Muscle layer of duodenum (tissue), 2 donors: ENCODE results near the gene LINGO3.

ENCODE experiments used
- H3K27ac ChIP-seq: one replicate; pipeline ENCODE4 v1.7.0; 2013; ENCODE audit warnings: mild to moderate bottlenecking, low read length
- H3K27me3 ChIP-seq: one replicate; pipeline ENCODE4 v1.7.0; 2013; ENCODE audit warnings: low read depth, mild to moderate bottlenecking, control low read depth, low read length
- H3K36me3 ChIP-seq, 2 donors: one replicate each; pipeline ENCODE4 v1.7.0; 2013; ENCODE audit warnings: low read length in 2 of 2, control low read depth in 1 of 2, mild to moderate bottlenecking in 1 of 2; ENCODE audit not compliant: insufficient read depth in 2 of 2, control insufficient read depth in 1 of 2
- H3K4me1 ChIP-seq, 2 donors: one replicate each; pipeline ENCODE4 v1.7.0; 2013; ENCODE audit warnings: low read length in 2 of 2, mild to moderate bottlenecking in 2 of 2, control low read depth in 1 of 2, moderate library complexity in 1 of 2; ENCODE audit not compliant: insufficient read depth in 2 of 2, control insufficient read depth in 1 of 2
- H3K4me3 ChIP-seq, 2 donors: one replicate each; pipeline ENCODE4 v1.7.0; 2013; ENCODE audit warnings: low read length in 2 of 2, low read depth in 1 of 2, mild to moderate bottlenecking in 1 of 2
- H3K9me3 ChIP-seq, 2 donors: one replicate each; pipeline ENCODE4 v1.7.0; 2013; ENCODE audit warnings: low read length in 2 of 2, control low read depth in 1 of 2, mild to moderate bottlenecking in 1 of 2; ENCODE audit not compliant: control insufficient read depth in 1 of 2
- donor health status: healthy.

LINGO3 gene

GRCh38 chr19:2274931-2275535 is 32.9 kb downstream of the LINGO3 start:
- Histone ChIP-seq H3K9me3 (no peaks in the 10 kb centered on the region), H3K27ac (no peak overlapping the region), H3K36me3 (peaks cover 0 to 24% of the 10 kb centered on the region in 2 donors), H3K4me1 (peaks cover 9 to 54% of the 10 kb centered on the region in 2 donors), H3K4me3 (no peak overlapping the region), H3K27me3 (no peaks in the 10 kb centered on the region)

- H3K27me3 ChIP-seq = no peaks in the 10 kb centered on the region
- H3K9me3 ChIP-seq = no peaks in the 10 kb centered on the region
- peaks cover 9 to 54% of the 10 kb centered on the region in 2 donors for H3K4me1 ChIP-seq
- H3K27ac ChIP-seq = peak overlapping the region; percentile 51
- peak overlapping the region in 1 of 2 donors; percentile 51 for H3K4me3 ChIP-seq
- H3K36me3 ChIP-seq = peaks cover 0 to 24% of the 10 kb centered on the region in 2 donors
Observed at GRCh38 chr19:2274185-2274711, 33.7 kb downstream of the LINGO3 start.

- peak overlapping the region; percentile 51 for H3K27ac ChIP-seq
- H3K27me3 ChIP-seq = no peaks in the 10 kb centered on the region
- H3K36me3 ChIP-seq = peaks cover 0 to 24% of the 10 kb centered on the region in 2 donors
- H3K4me3 ChIP-seq = peak overlapping the region in 1 of 2 donors; percentile 51
- H3K4me1 ChIP-seq = peaks cover 9 to 54% of the 10 kb centered on the region in 2 donors
- no peaks in the 10 kb centered on the region for H3K9me3 ChIP-seq
Observed at GRCh38 chr19:2273356-2274184, 34.4 kb downstream of the LINGO3 start.

GRCh38 chr19:2271234-2272103 is 36.5 kb downstream of the LINGO3 start:
- H3K27ac ChIP-seq = peak overlapping the region; percentile 87

GRCh38 chr19:2270423-2271233 is 37.3 kb downstream of the LINGO3 start:
- peaks cover 0 to 19% of the 10 kb centered on the region in 2 donors for H3K36me3 ChIP-seq
- H3K4me3 ChIP-seq = peak overlapping the region; percentile 76 to 99
- H3K27me3 ChIP-seq = no peaks in the 10 kb centered on the region
- peak overlapping the region; percentile 87 for H3K27ac ChIP-seq
- no peaks in the 10 kb centered on the region for H3K9me3 ChIP-seq
- peaks cover 9 to 52% of the 10 kb centered on the region in 2 donors for H3K4me1 ChIP-seq

More at GRCh38 chr19:2271234-2272103, 36.5 kb downstream of the LINGO3 start:
- peaks cover 0 to 24% of the 10 kb centered on the region in 2 donors for H3K36me3 ChIP-seq
- H3K9me3 ChIP-seq = no peaks in the 10 kb centered on the region
- peaks cover 9 to 58% of the 10 kb centered on the region in 2 donors for H3K4me1 ChIP-seq
- H3K4me3 ChIP-seq = peak overlapping the region; percentile 70 to 99
- H3K27me3 ChIP-seq = no peaks in the 10 kb centered on the region

GRCh38 chr19:2270157-2270422 is 37.9 kb downstream of the LINGO3 start:
- no peaks in the 10 kb centered on the region for H3K27me3 ChIP-seq
- H3K4me1 ChIP-seq = peaks cover 9 to 47% of the 10 kb centered on the region in 2 donors
- peak overlapping the region; percentile 76 to 99 for H3K4me3 ChIP-seq

GRCh38 chr19:2269244-2270156 is 38.5 kb downstream of the LINGO3 start:
- H3K4me3 ChIP-seq = peak overlapping the region; percentile 76 to 99
- no peaks in the 10 kb centered on the region for H3K9me3 ChIP-seq
- H3K36me3 ChIP-seq = peaks cover 0 to 19% of the 10 kb centered on the region in 2 donors
- H3K27me3 ChIP-seq = no peaks in the 10 kb centered on the region
- H3K27ac ChIP-seq = peak overlapping the region; percentile 84
- H3K4me1 ChIP-seq = peaks cover 9 to 44% of the 10 kb centered on the region in 2 donors

More at GRCh38 chr19:2270157-2270422, 37.9 kb downstream of the LINGO3 start:
- Histone ChIP-seq H3K36me3 (peaks cover 0 to 19% of the 10 kb centered on the region in 2 donors), H3K9me3 (no peaks in the 10 kb centered on the region), H3K27ac (peak overlapping the region; percentile 84)

GRCh38 chr19:2268861-2269243 is 39.1 kb downstream of the LINGO3 start:
- H3K4me1 ChIP-seq = peaks cover 4 to 38% of the 10 kb centered on the region in 2 donors

GRCh38 chr19:2268480-2268830 is 39.5 kb downstream of the LINGO3 start:
- H3K4me3 ChIP-seq = peak overlapping the region; percentile 67 to 99

More at GRCh38 chr19:2268861-2269243, 39.1 kb downstream of the LINGO3 start:
- Histone ChIP-seq H3K36me3 (peaks cover 0 to 19% of the 10 kb centered on the region in 2 donors), H3K27ac (peak overlapping the region; percentile 40), H3K27me3 (no peaks in the 10 kb centered on the region), H3K9me3 (no peaks in the 10 kb centered on the region), H3K4me3 (peak overlapping the region; percentile 67 to 99)

More at GRCh38 chr19:2268480-2268830, 39.5 kb downstream of the LINGO3 start:
- Histone ChIP-seq H3K36me3 (peaks cover 0 to 18% of the 10 kb centered on the region in 2 donors), H3K9me3 (no peaks in the 10 kb centered on the region), H3K4me1 (peaks cover 4 to 35% of the 10 kb centered on the region in 2 donors), H3K27me3 (no peaks in the 10 kb centered on the region), H3K27ac (peak overlapping the region; percentile 40)
